ENCODE results near the gene CAT. TPM values are rescaled to one million over a fixed set of nuclear protein-coding genes. Genes with fewer than 3 reads are reported as not detected.
"Not testable (repeated sequence)": the region's sequence is repeated elsewhere in the genome, so short reads cannot be mapped to it uniquely, and the experiment has no call there.

CAT gene
- total RNA-seq, 2 donors from 2014 or later = 98.1 to 117 TPM

- intact Hi-C loops (cut with DNase I) = no loop called here
- ATAC-seq = no peak
- DNase-seq = no peak
These were observed 19.6 kb upstream of the CAT start for GRCh38 chr11:34419158-34419557.

- DNase-seq (no peak), ATAC-seq (no peak)
- intact Hi-C loops (cut with DNase I) = no loop called here
These were observed 15.4 kb upstream of the CAT start for GRCh38 chr11:34423300-34423699.

- DNase-seq; ATAC-seq; intact Hi-C loops (cut with DNase I): not testable (repeated sequence)
These were observed 13.9 kb upstream of the CAT start for GRCh38 chr11:34424826-34425225.

GRCh38 chr11:34425360-34425759 lies 13.4 kb upstream of the CAT start:
- DNase-seq (no peak), ATAC-seq (no peak)
- intact Hi-C loops (cut with DNase I) = no loop called here

- intact Hi-C loops (cut with DNase I) = no loop called here
These were observed 12.9 kb upstream of the CAT start for GRCh38 chr11:34425867-34426266.

GRCh38 chr11:34426766-34427185 lies 12.0 kb upstream of the CAT start:
- ATAC-seq = peak; percentile 38 to 42
- intact Hi-C loops (cut with DNase I) = no loop called here
- no peak for DNase-seq

More at GRCh38 chr11:34425867-34426266, 12.9 kb upstream of the CAT start:
- DNase-seq (no peak), ATAC-seq (no peak)

GRCh38 chr11:34427186-34427805 lies 11.4 kb upstream of the CAT start:
- DNase-seq = no peak
- ATAC-seq = peak; percentile 44 to 73
- intact Hi-C loops (cut with DNase I) = no loop called here

- DNase-seq (no peak), ATAC-seq (no peak)
- intact Hi-C loops (cut with DNase I) = no loop called here
These were observed 6.8 kb upstream of the CAT start for GRCh38 chr11:34431979-34432378.

- DNase-seq (no peak), ATAC-seq (peak in 1 of 2 donors; percentile 19)
- intact Hi-C loops (cut with DNase I) = no loop called here
These were observed 5.9 kb upstream of the CAT start for GRCh38 chr11:34432822-34433221.

GRCh38 chr11:34433899-34434298 lies 4.8 kb upstream of the CAT start:
- intact Hi-C loops (cut with DNase I) = no loop called here
- no peak for ATAC-seq
- DNase-seq = no peak

GRCh38 chr11:34437224-34438125 lies 1.3 kb upstream of the CAT start:
- ATAC-seq (no peak), DNase-seq (no peak)
- intact Hi-C loops (cut with DNase I) = no loop called here

GRCh38 chr11:34439610-34440198 lies 970 bp downstream of the CAT start:
- ATAC-seq (no peak), DNase-seq (no peak)
- intact Hi-C loops (cut with DNase I) = no loop called here

- intact Hi-C loops (cut with DNase I) = no loop called here
- ATAC-seq = no peak
- no peak for DNase-seq
These were observed 3.1 kb downstream of the CAT start for GRCh38 chr11:34441814-34442213.

- DNase-seq = no peak
- no peak for ATAC-seq
These were observed 4.4 kb downstream of the CAT start for GRCh38 chr11:34443136-34443535.

GRCh38 chr11:34444428-34444827 lies 5.7 kb downstream of the CAT start:
- no peak for ATAC-seq
- DNase-seq = no peak
- intact Hi-C loops (cut with DNase I) = no loop called here

More at GRCh38 chr11:34443136-34443535, 4.4 kb downstream of the CAT start:
- intact Hi-C loops (cut with DNase I) = no loop called here

GRCh38 chr11:34445956-34446355 lies 7.2 kb downstream of the CAT start:
- ATAC-seq (no peak), DNase-seq (no peak)
- intact Hi-C loops (cut with DNase I) = no loop called here

- ATAC-seq (no peak), DNase-seq (no peak)
- intact Hi-C loops (cut with DNase I) = no loop called here
These were observed 7.7 kb downstream of the CAT start for GRCh38 chr11:34446386-34446785.

GRCh38 chr11:34447044-34447443 lies 8.3 kb downstream of the CAT start:
- DNase-seq (no peak), ATAC-seq (no peak)
- intact Hi-C loops (cut with DNase I) = no loop called here

GRCh38 chr11:34448223-34448994 lies 9.7 kb downstream of the CAT start:
- intact Hi-C loops (cut with DNase I) = no loop called here
- no peak for ATAC-seq
- no peak for DNase-seq

GRCh38 chr11:34449013-34449412 lies 10.3 kb downstream of the CAT start:
- ATAC-seq = no peak
- intact Hi-C loops (cut with DNase I) = no loop called here
- DNase-seq = no peak
